Omental fat pad (tissue), 4 donors: ENCODE measurements around the gene CIAO2A. TPM values are rescaled to one million over a fixed set of nuclear protein-coding genes. Genes with fewer than 3 reads are reported as not detected.

ENCODE experiments used
- ATAC-seq: fragments of 150-250 bp; one replicate; pipeline ENCODE4 v1.9.1; 2016; ENCODE audit warnings: mild to moderate bottlenecking, moderate library complexity; ENCODE audit not compliant: low FRiP score
- DNase-seq: peaks from one replicate; pipeline ENCODE4 v3.0.0-alpha.2; 2019; ENCODE audit warnings: low spot score
- total RNA-seq, 4 donors: library from RNA; depleted of rRNA; stranded (reverse); fragments of >200 nt; gene quantifications; one replicate each; pipeline ENCODE4 v1.1.0, GENCODE V29; 2016
- TF ChIP-seq, protein P1 (sequence below), 3 donors: fragments of 450-650 bp; IDR thresholded peaks; one replicate each; pipeline ENCODE4 v1.5.1; 2016 to 2017; ENCODE audit warnings: antibody characterized with exemption in 3 of 3, mild to moderate bottlenecking in 3 of 3, moderate library complexity in 2 of 3

The CIAO2A gene
- total RNA-seq, 4 donors from 2014 or later = 39.9 to 48.3 (median 40.5) TPM

DNA sequence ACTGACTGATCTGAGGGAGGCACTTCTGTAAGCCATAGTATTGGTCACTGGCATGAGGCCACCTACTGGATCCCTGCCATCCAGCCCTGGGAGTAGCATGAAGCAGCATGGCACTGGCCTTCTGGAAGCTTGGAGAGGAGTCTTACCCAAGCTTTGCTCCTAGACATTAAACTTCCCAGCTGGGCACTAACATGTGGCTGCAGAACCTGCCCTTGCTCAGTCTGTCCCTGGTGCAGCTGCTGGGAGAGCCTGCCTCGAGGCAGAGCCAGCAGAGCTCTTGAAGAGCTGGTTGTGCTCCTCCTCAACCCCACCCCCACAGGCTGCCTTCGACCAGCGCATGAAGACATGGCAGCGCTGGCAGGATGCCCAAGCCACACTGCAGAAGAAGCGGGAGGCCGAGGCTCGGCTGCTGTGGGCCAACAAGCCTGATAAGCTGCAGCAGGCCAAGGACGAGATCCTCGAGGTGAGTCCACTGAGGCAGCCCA is 40.7 kb upstream of the CIAO2A start:
- DNase-seq (no peak), ATAC-seq (no peak)
- TF ChIP-seq, protein P1, sequence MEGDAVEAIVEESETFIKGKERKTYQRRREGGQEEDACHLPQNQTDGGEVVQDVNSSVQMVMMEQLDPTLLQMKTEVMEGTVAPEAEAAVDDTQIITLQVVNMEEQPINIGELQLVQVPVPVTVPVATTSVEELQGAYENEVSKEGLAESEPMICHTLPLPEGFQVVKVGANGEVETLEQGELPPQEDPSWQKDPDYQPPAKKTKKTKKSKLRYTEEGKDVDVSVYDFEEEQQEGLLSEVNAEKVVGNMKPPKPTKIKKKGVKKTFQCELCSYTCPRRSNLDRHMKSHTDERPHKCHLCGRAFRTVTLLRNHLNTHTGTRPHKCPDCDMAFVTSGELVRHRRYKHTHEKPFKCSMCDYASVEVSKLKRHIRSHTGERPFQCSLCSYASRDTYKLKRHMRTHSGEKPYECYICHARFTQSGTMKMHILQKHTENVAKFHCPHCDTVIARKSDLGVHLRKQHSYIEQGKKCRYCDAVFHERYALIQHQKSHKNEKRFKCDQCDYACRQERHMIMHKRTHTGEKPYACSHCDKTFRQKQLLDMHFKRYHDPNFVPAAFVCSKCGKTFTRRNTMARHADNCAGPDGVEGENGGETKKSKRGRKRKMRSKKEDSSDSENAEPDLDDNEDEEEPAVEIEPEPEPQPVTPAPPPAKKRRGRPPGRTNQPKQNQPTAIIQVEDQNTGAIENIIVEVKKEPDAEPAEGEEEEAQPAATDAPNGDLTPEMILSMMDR (IDR thresholded peaks at IDR 0.05) = no peak

DNA sequence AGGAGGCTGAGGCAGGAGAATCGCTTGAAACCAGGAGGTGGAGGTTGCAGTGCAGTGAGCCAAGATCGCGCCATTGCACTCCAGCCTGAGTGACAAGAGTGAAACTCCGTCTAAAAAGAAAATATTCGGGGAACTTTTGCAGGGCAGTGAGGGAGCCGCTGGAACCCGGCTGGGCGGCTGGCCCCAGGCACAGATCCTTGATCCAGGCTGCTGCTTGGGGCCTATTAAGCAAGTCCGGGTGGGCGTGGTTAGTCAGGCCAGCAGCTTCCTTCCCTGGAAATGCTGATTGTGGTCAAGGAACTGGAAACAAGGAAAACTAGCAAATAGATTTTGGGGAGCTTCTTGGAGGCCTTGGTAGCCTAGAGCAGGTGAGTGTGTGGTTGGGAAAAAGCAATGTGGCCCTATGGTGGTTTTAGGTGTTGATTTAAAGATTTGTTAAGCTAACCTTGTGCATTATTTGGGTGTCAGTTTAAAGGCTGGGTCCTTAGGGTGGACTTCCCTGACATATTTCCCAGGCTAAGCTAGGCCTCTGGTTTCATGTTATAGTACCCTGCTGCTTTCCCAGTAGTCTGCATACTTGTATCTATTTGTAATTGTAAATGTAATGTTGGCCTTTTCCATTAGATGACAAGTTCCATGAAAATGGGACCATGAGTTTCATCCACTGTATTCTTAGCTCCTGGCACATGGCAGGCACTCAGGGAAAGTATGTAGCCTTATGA is 40.1 kb upstream of the CIAO2A start:
- ATAC-seq (no peak), DNase-seq (no peak)
- TF ChIP-seq, protein P1 (IDR thresholded peaks at IDR 0.05) = no peak

DNA sequence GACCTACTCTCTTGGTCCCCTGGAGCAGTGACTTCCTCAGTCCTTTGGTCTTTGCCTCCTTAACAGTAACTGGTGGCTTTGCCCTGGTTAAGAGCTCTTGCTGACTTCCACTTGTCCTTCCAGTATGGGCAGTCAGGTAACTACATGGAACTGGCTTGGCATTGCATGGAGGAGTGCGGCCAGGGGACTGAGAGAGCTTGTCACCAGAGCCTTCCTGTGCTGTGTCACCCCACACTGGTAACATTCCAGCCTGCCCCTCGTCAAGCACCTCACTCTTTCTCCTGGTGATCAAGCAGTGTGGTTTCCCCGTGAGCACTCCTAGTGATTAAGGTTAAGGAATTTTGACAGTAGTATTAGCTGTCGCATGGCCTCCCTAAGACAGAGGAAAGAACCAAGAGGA is 38.6 kb upstream of the CIAO2A start:
- TF ChIP-seq, protein P1 (IDR thresholded peaks at IDR 0.05) = no peak
- DNase-seq (no peak), ATAC-seq (no peak)

DNA sequence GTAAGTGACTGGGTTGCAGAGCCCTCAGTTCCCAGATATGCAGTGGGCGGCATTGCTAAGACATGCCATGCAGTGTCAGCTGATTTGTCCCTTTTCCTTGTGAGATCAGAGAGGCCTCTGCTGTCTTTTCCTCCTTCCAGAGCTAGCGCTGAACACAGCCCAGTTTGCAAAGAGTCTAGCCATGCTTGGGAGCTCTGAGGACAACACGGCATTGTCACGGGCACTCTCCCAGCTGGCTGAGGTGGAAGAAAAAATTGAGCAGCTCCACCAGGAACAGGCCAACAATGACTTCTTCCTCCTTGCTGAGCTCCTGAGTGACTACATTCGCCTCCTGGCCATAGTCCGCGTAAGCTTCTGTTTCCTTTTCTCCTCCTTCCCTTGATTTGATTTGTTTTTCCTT is 37.9 kb upstream of the CIAO2A start:
- no peak for ATAC-seq
- TF ChIP-seq, protein P1 (IDR thresholded peaks at IDR 0.05) = no peak
- no peak for DNase-seq

DNA sequence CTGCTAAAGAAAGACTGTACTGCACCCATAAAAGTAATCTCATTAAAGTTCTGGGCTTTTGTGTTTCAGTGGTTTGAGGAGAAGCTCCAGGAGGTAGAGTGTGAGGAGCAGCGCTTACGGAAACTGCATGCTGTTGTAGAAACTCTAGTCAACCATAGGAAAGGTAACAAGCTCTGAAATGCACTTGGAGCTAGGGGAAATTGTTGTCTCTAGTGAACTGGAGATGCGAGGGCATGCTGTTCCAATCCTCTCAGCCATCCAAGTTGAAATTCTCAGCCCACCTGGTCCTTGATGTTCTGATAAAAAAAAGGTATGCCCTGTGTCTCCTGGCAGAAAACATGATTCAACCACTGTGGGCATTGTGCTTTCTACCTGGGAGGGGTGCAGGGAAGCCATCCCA is 36.5 kb upstream of the CIAO2A start:
- DNase-seq = no peak
- TF ChIP-seq, protein P1 (IDR thresholded peaks at IDR 0.05) = no peak
- no peak for ATAC-seq

DNA sequence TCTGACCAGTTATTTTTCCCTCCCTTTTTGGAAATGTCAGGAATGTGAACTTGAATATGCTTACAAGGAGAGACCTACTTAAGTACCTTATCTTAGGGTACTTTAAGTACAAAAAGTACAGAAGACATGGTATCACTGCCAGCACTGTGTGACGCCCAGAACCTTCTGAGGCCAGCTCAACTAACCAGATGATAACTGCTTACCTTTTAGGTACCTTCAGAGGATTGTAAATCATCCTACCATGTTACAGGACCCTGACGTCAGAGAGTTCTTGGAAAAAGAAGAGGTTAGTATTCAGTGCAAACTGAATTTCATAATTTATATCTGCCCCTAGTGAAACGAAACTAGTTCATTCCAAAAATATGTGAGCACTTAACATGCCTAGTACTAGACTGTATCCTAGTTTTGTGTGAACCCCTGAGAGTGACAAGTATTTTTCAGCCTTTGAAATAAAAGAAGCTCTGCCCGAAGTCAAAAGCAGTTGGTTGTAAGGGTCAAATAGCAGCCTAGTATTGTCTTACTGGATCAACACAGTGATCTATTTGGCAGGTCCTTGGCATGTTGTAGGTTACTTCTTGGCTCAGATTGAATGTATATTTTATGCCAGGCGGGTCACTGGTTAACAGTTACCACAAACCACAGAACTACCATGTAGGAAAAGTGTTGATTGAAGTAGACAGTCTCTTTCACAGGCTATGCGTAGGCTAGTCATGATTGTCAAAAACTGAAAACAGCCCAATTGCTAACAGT is 34.1 kb upstream of the CIAO2A start:
- ATAC-seq (peak; percentile 89), DNase-seq (no peak)
- TF ChIP-seq, protein P1 (IDR thresholded peaks at IDR 0.05) = no peak
